Esophagus squamous epithelium (tissue), 5 donors: Measurements from ENCODE around the gene PNN. TPM values are rescaled to one million over a fixed set of nuclear protein-coding genes. Genes with fewer than 3 reads are reported as not detected.

ENCODE experiments used
- DNase-seq: peaks from one replicate; lab custom pipeline; 2025; lab: John Stamatoyannopoulos, UW
- H3K27ac ChIP-seq, 4 donors: fragments of 200-600 bp; sonication (generic); one replicate each; pipeline ENCODE4 v1.5.1; 2016 to 2019; ENCODE audit warnings: mild to moderate bottlenecking in 1 of 4
- H3K27me3 ChIP-seq, 4 donors: fragments of 200-600 bp; sonication (generic); 1 replicate in 3 of 4; 2 replicates in 1 of 4; pipeline versions ENCODE4 v1.5.1 to v1.6.0; 2017 to 2021; ENCODE audit warnings: antibody characterized with exemption in 1 of 4
- H3K36me3 ChIP-seq, 3 donors: fragments of 200-600 bp; sonication (generic); one replicate each; pipeline ENCODE4 v1.5.1; 2016 to 2019
- H3K4me1 ChIP-seq, 3 donors: fragments of 200-600 bp; sonication (generic); one replicate each; pipeline ENCODE4 v1.5.1; 2017 to 2019
- H3K4me3 ChIP-seq, 4 donors: fragments of 200-600 bp; sonication (generic); 1 replicate in 3 of 4; 2 replicates in 1 of 4; pipeline ENCODE4 v1.5.1; 2016 to 2019; ENCODE audit warnings: mild to moderate bottlenecking in 2 of 4, moderate library complexity in 1 of 4
- H3K9me3 ChIP-seq, 3 donors: fragments of 200-600 bp; sonication (generic); one replicate each; pipeline ENCODE4 v1.5.1; 2016 to 2019
- POLR2A ChIP-seq, 4 donors: fragments of 450-650 bp; IDR thresholded peaks; one replicate each; pipeline ENCODE4 v1.6.1; 2017; ENCODE audit warnings: antibody characterized with exemption in 4 of 4, mild to moderate bottlenecking in 4 of 4, moderate library complexity in 3 of 4
- WGBS, 2 donors: methylation state at CpG; one replicate each; pipeline ENCODE4 v1.1.5; 2018; 5-methylcytosine and 5-hydroxymethylcytosine counted together
- intact Hi-C: fragments of 100-400 bp; cut with DNase I; formaldehyde crosslinking; loops from one replicate; pipeline ENCODE4 v1.15.0; 2022
- total RNA-seq, 4 donors: library from RNA; depleted of rRNA; stranded (reverse); fragments of >200 nt; gene quantifications; one replicate each; pipeline ENCODE4 v1.1.0, GENCODE V29; 2016
- TF ChIP-seq, protein P1 (sequence below), 6 experiments: fragments of 450-650 bp in 4 of 6; fragments of 200-600 bp in 2 of 6; sonication (generic) in 2 of 6; IDR thresholded peaks; one replicate each; pipeline ENCODE4 v1.5.1; 2016 to 2019; ENCODE audit warnings: antibody characterized with exemption in 6 of 6, mild to moderate bottlenecking in 4 of 6, moderate library complexity in 4 of 6
- donor health status: DM: yes; HTN: yes; CAD: no.

PNN gene
- total RNA-seq, 4 donors from 2014 or later, result 16.7 to 43.9 (median 24.8) TPM

DNA sequence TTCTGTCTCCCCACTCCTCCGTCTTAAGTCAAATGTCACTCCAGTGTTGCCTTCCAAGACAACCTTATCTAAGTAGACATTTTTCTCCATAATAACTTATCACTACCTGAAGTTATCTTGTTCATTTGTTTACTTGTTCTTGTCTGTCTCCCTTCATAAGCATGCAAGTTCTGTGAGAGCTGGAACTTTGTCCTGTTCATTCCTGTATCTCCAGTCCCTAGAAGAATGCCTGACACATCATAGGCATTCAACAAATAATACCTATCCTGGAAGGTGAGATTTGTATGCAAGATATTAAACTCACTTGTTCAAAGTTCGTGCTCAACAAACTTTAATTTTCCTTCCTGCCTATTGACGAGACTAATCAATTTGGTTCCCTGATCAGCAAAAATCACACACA lies 53.0 kb downstream of the PNN start:
- 86 to 91% methylated on average over 3 of the region's 3 CpGs for WGBS, 2 donors
- Histone ChIP-seq H3K4me1 (no peaks in the 10 kb centered on the region), H3K9me3 (no peaks in the 10 kb centered on the region), H3K27me3 (no peaks in the 10 kb centered on the region), H3K4me3 (no peak overlapping the region), H3K36me3 (no peaks in the 10 kb centered on the region), H3K27ac (no peak overlapping the region)
- TF ChIP-seq POLR2A (IDR thresholded peaks at IDR 0.05), result no peak
- TF ChIP-seq, protein P1, sequence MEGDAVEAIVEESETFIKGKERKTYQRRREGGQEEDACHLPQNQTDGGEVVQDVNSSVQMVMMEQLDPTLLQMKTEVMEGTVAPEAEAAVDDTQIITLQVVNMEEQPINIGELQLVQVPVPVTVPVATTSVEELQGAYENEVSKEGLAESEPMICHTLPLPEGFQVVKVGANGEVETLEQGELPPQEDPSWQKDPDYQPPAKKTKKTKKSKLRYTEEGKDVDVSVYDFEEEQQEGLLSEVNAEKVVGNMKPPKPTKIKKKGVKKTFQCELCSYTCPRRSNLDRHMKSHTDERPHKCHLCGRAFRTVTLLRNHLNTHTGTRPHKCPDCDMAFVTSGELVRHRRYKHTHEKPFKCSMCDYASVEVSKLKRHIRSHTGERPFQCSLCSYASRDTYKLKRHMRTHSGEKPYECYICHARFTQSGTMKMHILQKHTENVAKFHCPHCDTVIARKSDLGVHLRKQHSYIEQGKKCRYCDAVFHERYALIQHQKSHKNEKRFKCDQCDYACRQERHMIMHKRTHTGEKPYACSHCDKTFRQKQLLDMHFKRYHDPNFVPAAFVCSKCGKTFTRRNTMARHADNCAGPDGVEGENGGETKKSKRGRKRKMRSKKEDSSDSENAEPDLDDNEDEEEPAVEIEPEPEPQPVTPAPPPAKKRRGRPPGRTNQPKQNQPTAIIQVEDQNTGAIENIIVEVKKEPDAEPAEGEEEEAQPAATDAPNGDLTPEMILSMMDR (IDR thresholded peaks at IDR 0.05), result no peak
- no peak for DNase-seq
- intact Hi-C loops, result no loop called here

- Histone ChIP-seq H3K36me3 (no peaks in the 10 kb centered on the region), H3K4me3 (no peak overlapping the region), H3K9me3 (no peaks in the 10 kb centered on the region), H3K27me3 (no peaks in the 10 kb centered on the region), H3K27ac (no peak overlapping the region), H3K4me1 (peaks cover 0 to under 1% (median 0%) of the 10 kb centered on the region in 3 donors)
- WGBS, 2 donors, result 63 to 74% methylated on average over 11 of the region's 11 CpGs
- no peak for DNase-seq
- intact Hi-C loops, result no loop called here
- TF ChIP-seq, protein P1 (IDR thresholded peaks at IDR 0.05), result no peak
- TF ChIP-seq POLR2A (IDR thresholded peaks at IDR 0.05), result no peak
These were observed 53.6 kb downstream of the PNN start for GRCh38 chr14:39228509-39229221.

- Histone ChIP-seq H3K27ac (no peak overlapping the region), H3K27me3 (no peaks in the 10 kb centered on the region), H3K9me3 (no peaks in the 10 kb centered on the region), H3K4me3 (no peak overlapping the region), H3K4me1 (peaks cover 0 to 6% (median 0%) of the 10 kb centered on the region in 3 donors), H3K36me3 (no peaks in the 10 kb centered on the region)
- WGBS, 2 donors, result 62 to 79% methylated on average over 1 of the region's 1 CpG
- no peak for TF ChIP-seq POLR2A (IDR thresholded peaks at IDR 0.05)
- TF ChIP-seq, protein P1 (IDR thresholded peaks at IDR 0.05), result no peak
- intact Hi-C loops, result no loop called here
- DNase-seq, result no peak
These were observed 54.1 kb downstream of the PNN start for GRCh38 chr14:39229222-39229543.

GRCh38 chr14:39229601-39230110 lies 54.6 kb downstream of the PNN start:
- 81 to 86% methylated on average over 3 of the region's 3 CpGs for WGBS, 2 donors
- Histone ChIP-seq H3K4me1 (peaks cover 0 to 10% (median 0%) of the 10 kb centered on the region in 3 donors), H3K27ac (no peak overlapping the region), H3K4me3 (no peak overlapping the region), H3K9me3 (no peaks in the 10 kb centered on the region), H3K27me3 (no peaks in the 10 kb centered on the region), H3K36me3 (no peaks in the 10 kb centered on the region)
- TF ChIP-seq, protein P1 (IDR thresholded peaks at IDR 0.05), result no peak
- TF ChIP-seq POLR2A (IDR thresholded peaks at IDR 0.05), result no peak
- intact Hi-C loops, result no loop called here
- DNase-seq, result no peak

DNA sequence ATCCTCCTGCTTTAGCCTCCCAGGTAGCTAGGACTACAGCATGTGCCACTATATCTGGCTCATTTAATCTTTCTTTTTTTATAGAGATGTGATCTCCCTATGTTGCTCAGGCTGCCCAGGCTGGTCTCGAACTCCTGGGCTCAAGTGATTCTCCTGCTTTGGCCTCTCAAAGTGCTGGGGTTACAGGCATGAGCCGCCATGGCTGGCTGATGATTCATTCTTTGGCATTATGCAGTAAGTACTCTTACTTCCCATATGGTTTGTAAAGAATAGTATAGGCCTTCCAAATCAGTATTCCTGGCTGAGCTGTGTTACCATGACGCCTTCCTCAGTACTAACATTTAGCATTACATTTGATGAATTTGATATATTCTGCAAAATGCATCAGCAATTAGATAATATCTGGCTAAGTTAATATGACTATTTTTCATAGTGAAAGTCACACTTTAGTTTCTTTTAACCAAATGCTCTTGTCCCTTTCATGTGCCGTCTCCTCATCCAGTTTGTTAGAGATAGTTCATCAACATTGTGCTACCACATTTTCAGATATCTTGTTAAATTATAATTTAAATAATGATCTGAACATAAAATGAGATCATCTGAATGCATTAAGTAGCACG lies 55.5 kb downstream of the PNN start:
- WGBS, 2 donors, result 63 to 75% methylated on average over 5 of the region's 5 CpGs
- DNase-seq, result no peak
- Histone ChIP-seq H3K4me3 (no peak overlapping the region), H3K27ac (no peak overlapping the region), H3K27me3 (no peaks in the 10 kb centered on the region), H3K9me3 (no peaks in the 10 kb centered on the region), H3K4me1 (peaks cover 0 to 10% (median 0%) of the 10 kb centered on the region in 3 donors), H3K36me3 (no peaks in the 10 kb centered on the region)
- intact Hi-C loops, result no loop called here
- no peak for TF ChIP-seq POLR2A (IDR thresholded peaks at IDR 0.05)
- TF ChIP-seq, protein P1 (IDR thresholded peaks at IDR 0.05), result no peak
